Measurements from ENCODE around the gene KCNE4.

KCNE4 gene, protein sequence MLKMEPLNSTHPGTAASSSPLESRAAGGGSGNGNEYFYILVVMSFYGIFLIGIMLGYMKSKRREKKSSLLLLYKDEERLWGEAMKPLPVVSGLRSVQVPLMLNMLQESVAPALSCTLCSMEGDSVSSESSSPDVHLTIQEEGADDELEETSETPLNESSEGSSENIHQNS

DNA sequence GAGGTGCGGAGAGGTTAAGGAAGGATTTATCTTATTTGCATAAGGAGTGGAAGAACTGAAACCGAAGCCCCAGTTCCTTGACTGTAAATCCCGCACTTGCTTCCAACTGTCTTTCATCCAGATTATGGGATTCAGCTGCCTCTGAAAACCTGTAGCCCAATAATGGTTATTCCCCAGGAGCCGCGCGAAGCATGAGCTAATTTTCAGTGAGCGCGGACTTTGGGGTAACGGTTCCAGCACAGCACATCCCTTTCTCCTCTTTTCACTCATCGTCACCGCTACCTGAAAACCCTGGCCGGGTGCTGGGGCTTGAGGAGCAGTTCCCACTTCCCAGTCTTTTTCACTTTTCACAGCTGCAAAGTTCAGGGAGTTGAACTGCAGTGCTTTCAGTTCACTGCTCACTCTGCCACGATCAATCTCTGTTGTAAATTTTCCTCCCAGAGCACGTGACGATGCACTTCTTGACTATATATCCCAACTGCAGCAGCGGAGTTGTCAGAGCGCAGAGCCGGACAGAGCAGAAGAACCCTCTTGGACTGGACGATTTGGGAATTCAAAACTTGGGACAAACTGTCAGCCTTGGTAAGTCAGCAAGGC, at the start of gene KCNE4:
Gene KCNE4 (plus strand): TSS at position 498 of the 597 bp plus-strand sequence. CDS start 641 bp downstream, outside the sequence.
- H3K4me3 ChIP-seq (replicated peaks; ENCODE audit: low read depth, low read length): peak within 1 kb of the TSS; percentile 59
- DNase-seq (ENCODE audit: extremely low read depth, low read depth): no peak
- no peak for TF ChIP-seq CTCF (IDR thresholded peaks at IDR 0.05; ENCODE audit: low read depth, low read length, missing control alignments)

DNA sequence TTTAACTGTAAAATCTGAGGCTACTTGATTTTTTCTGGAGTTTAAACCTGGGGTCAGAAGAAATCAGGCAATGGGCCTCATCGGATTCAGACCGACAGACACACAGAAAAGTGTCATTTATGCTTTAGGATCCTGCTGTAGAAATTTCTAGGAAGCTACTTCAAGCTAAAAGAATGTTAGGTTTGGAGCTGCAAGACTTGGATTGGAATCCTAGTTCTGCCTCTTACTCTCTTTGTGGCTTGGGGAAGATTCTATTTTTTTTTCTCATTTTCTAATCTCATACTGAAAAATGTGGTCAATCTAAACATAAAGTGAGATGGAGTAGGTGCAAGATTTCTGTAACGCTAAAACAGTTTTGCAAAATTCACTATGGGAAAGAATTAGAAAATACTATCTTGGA, 48.8 kb upstream of the KCNE4 start:
- no peak overlapping the region for H3K4me3 ChIP-seq (replicated peaks; ENCODE audit: low read depth, low read length)
- no peak for TF ChIP-seq CTCF (IDR thresholded peaks at IDR 0.05; ENCODE audit: low read depth, low read length, missing control alignments)
- no peak for DNase-seq (ENCODE audit: extremely low read depth, low read depth)

DNA sequence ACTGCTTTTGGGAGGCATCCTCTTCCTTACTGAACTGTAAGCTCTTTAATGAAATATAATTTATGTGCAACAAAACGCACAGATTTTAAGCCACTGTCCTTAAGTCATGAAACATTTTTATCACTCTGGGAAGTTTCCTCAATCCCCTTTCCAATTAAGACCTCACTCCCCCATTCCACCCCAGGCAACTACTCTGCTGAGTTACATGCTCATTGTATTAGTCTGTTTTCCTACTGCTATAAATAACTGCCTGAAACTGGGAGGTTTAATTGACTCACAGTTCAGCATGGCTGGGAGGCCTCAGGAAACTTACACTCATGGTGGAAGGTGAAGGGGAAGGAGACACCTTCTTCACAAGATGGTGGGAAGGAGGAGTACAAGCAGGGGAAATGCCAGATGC, 46.5 kb upstream of the KCNE4 start:
- DNase-seq (ENCODE audit: extremely low read depth, low read depth): no peak
- H3K4me3 ChIP-seq (replicated peaks; ENCODE audit: low read depth, low read length): no peak overlapping the region
- TF ChIP-seq CTCF (IDR thresholded peaks at IDR 0.05; ENCODE audit: low read depth, low read length, missing control alignments): no peak

GRCh38 chr2:223007531-223007930, 44.5 kb upstream of the KCNE4 start:
- no peak for TF ChIP-seq CTCF (IDR thresholded peaks at IDR 0.05; ENCODE audit: low read depth, low read length, missing control alignments)
- no peak for DNase-seq (ENCODE audit: extremely low read depth, low read depth)
- H3K4me3 ChIP-seq (replicated peaks; ENCODE audit: low read depth, low read length): no peak overlapping the region

- no peak for TF ChIP-seq CTCF (IDR thresholded peaks at IDR 0.05; ENCODE audit: low read depth, low read length, missing control alignments)
- no peak overlapping the region for H3K4me3 ChIP-seq (replicated peaks; ENCODE audit: low read depth, low read length)
- no peak for DNase-seq (ENCODE audit: extremely low read depth, low read depth)
Observed at GRCh38 chr2:223008162-223008561, 43.8 kb upstream of the KCNE4 start.

DNA sequence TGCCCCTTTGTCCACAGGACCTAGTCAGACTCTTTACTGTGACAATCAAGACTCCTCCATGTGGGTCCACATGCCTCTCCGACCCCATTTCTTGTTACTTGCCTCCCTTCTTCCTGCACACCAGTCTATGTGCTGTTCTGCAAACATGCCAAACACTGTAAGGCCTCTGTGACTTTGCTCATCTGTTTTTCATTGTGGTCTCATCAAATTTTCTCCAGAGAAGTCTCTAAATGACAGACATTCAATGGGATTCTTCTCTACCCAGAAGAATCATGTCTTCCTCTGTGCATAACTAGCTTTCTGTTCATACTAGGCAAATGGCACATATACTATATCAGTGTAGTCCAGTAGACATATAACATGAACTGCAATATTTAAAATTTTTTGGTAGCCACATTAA, 43.0 kb upstream of the KCNE4 start:
- no peak overlapping the region for H3K4me3 ChIP-seq (replicated peaks; ENCODE audit: low read depth, low read length)
- no peak for DNase-seq (ENCODE audit: extremely low read depth, low read depth)
- no peak for TF ChIP-seq CTCF (IDR thresholded peaks at IDR 0.05; ENCODE audit: low read depth, low read length, missing control alignments)

DNA sequence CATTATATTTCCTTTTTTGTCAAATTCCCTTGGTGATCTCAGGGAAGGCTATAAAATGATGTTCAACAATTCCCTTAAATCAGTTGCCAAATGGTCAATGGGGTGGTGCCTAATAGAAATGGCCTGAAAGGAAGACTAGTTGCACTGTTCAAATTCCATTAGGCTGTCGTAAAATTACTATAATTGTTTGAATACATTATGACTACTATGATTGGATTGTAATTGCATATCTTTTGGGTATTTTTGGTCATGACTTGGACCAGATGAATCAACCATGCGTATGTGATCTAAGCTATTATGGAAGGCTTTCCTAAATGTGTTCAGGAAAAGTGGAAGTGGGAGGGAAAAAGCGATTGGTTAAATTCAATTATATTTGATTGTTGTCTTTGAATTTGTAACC, 41.3 kb upstream of the KCNE4 start:
- no peak for DNase-seq (ENCODE audit: extremely low read depth, low read depth)
- H3K4me3 ChIP-seq (replicated peaks; ENCODE audit: low read depth, low read length): no peak overlapping the region
- no peak for TF ChIP-seq CTCF (IDR thresholded peaks at IDR 0.05; ENCODE audit: low read depth, low read length, missing control alignments)
